ENCODE measurements around the gene PTPRK.

DNA sequence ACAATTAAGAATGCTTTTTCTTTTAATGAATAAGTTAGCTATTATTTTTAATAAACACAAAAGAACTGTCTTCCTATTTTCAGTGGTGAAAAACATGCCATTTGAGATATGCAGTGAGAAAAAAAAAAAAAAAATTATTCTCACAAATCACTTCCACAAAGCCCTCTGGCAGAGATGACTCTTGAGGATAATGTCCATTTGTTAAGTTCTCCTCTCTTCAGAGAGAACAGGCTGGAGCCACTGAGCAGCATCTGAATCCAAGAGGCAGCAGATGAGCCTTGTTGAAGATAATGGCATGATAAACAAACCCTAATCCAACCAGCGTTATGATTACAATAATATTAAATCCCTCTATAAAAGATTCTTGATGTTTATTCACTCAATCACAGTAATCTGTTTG is 105.0 kb downstream of the PTPRK start:
- TF ChIP-seq POLR2AphosphoS5 (IDR thresholded peaks at IDR 0.05; ENCODE audit: low read depth, low read length) (no peak), SPI1 (IDR thresholded peaks at IDR 0.05; ENCODE audit: low read depth, low read length) (no peak), TAF1 (IDR thresholded peaks at IDR 0.05; ENCODE audit: low read depth, low read length) (no peak)

Data from GM12891 (cell line).